Dendritic cell treated with granulocyte-macrophage colony-stimulating factor and Interleukin-4, amounts not matched to agents 40 ng/mL and 50 ng/mL, for 4 days (primary cell): Measurements from ENCODE around the gene ATP11A.

Experiments
- H3K27ac Mint-ChIP-seq: one replicate; pipeline ENCODE4 v1.8.0; 2022; ENCODE audit warnings: mild to moderate bottlenecking, mixed read lengths
- H3K27me3 Mint-ChIP-seq: one replicate; pipeline ENCODE4 v1.8.0; 2022; ENCODE audit warnings: mild to moderate bottlenecking, mixed read lengths
- H3K36me3 Mint-ChIP-seq: one replicate; pipeline ENCODE4 v1.8.0; 2022; ENCODE audit warnings: low read depth, mixed read lengths
- H3K4me1 Mint-ChIP-seq: one replicate; pipeline ENCODE4 v1.8.0; 2022; ENCODE audit warnings: low read depth, mixed read lengths
- H3K4me3 Mint-ChIP-seq: one replicate; pipeline ENCODE4 v1.8.0; 2022; ENCODE audit warnings: mild to moderate bottlenecking, moderate library complexity, mixed read lengths
- H3K9me3 Mint-ChIP-seq: one replicate; pipeline ENCODE4 v1.8.0; 2022; ENCODE audit warnings: mixed read lengths
- intact Hi-C: fragments of 100-400 bp; cut with micrococcal nuclease; formaldehyde crosslinking; loops from one replicate; pipeline ENCODE4 v1.15.0; 2022

ATP11A gene

DNA sequence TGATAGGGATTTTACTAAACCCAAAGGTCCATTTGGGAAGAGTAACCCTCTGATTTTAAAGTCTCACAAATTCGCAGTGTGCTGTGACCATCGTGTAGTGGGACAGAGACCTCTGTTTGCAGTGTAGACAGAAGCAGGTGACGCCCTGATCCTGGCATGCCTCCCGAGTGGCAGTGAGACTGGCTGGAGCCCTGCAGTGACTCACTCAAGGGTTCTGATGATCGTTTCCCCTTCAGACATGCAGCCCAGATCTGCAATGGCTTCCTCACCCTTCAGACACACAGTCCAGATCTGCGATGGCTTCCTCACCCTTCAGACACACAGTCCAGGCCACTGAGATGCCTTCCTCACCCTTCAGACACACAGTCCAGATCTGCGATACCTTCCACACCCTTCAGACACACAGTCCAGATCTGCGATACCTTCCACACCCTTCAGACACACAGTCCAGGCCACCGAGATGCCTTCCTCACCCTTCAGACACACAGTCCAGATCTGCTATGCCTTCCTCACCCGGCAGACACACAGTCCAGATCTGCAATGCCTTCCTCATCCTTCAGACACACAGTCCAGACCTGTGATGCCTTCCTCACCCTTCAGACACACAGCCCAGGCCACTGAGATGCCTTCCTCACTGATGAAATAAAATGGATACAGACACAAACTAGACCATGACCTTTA lies 125.2 kb downstream of the ATP11A start:
- intact Hi-C loops: no loop called here
- H3K4me3 Mint-ChIP-seq: no peak overlapping the region
- H3K9me3 Mint-ChIP-seq: no peaks in the 10 kb centered on the region
- H3K36me3 Mint-ChIP-seq: peaks cover 98% of the 10 kb centered on the region
- no peak overlapping the region for H3K27ac Mint-ChIP-seq
- H3K27me3 Mint-ChIP-seq: no peaks in the 10 kb centered on the region
- H3K4me1 Mint-ChIP-seq: no peaks in the 10 kb centered on the region

DNA sequence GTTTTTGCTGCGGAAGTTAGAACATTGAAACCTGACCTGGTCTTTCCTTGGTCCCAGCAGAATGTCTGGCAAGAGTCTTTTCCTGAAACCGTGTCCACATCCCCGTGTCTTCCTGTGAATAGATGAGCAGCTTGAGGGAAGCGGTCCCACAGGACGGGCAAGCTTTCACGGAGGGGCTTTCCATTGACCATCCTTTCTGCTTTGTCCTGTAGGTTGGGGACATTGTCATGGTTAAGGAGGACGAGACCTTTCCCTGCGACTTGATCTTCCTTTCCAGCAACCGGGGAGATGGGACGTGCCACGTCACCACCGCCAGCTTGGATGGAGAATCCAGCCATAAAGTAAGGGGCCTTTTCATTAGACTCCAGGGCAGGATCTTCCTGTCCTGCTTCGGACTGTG lies 126.0 kb downstream of the ATP11A start:
- Mint-ChIP-seq H3K4me3 (no peak overlapping the region), H3K4me1 (no peaks in the 10 kb centered on the region), H3K36me3 (peaks cover 96% of the 10 kb centered on the region), H3K27me3 (no peaks in the 10 kb centered on the region), H3K9me3 (no peaks in the 10 kb centered on the region), H3K27ac (no peak overlapping the region)
- intact Hi-C loops: no loop called here

- Mint-ChIP-seq H3K27me3 (no peaks in the 10 kb centered on the region), H3K9me3 (no peaks in the 10 kb centered on the region), H3K27ac (no peak overlapping the region), H3K36me3 (peaks cover 91% of the 10 kb centered on the region), H3K4me3 (no peak overlapping the region), H3K4me1 (no peaks in the 10 kb centered on the region)
- intact Hi-C loops: no loop called here
These were observed 128.3 kb downstream of the ATP11A start for GRCh38 chr13:112818040-112818697.

DNA sequence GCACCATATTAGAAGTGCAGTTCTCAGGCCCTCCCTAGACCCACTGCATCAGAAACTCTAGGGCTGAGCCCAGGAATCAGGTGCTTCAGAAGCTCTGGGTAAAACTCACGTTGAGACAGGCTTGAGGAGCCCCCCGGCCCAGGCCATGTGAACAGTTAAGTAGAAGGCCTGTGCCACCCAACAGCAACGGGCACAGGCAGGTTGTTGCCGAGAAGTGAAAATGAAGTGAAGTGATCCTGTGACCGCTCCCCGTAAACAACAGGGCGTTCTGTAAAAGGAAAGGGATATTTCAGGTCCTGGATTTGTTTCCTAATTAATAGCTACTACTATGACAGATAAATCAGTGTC lies 128.8 kb downstream of the ATP11A start:
- Mint-ChIP-seq H3K27me3 (no peaks in the 10 kb centered on the region), H3K4me1 (no peaks in the 10 kb centered on the region), H3K36me3 (peaks cover 91% of the 10 kb centered on the region), H3K27ac (no peak overlapping the region), H3K4me3 (no peak overlapping the region), H3K9me3 (no peaks in the 10 kb centered on the region)
- intact Hi-C loops: no loop called here

GRCh38 chr13:112819111-112819510 lies 129.3 kb downstream of the ATP11A start:
- Mint-ChIP-seq H3K27me3 (no peaks in the 10 kb centered on the region), H3K36me3 (peaks cover 91% of the 10 kb centered on the region), H3K4me1 (no peaks in the 10 kb centered on the region)

DNA sequence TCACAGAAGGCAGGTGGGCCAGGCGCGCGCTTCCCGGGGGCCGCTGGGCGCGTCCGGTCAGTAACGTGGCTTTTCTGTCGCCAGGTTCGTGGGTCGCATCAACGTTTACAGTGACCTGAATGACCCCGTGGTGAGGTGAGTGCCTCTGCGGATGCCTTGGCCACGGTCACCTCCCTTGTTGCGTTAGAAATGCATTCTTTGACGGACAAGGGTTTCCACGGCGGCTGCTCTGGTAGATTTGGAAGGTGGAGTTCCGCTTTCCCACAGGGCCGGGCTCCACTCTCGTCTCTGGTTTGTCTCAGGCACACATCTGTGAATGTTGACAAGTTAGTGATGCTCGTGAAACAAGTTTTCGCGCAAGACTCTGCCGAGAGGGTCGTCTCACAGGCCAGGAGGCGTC lies 130.0 kb downstream of the ATP11A start:
- no peaks in the 10 kb centered on the region for H3K9me3 Mint-ChIP-seq
- H3K27me3 Mint-ChIP-seq: no peaks in the 10 kb centered on the region
- intact Hi-C loops: no loop called here
- no peak overlapping the region for H3K4me3 Mint-ChIP-seq
- H3K27ac Mint-ChIP-seq: no peak overlapping the region
- no peaks in the 10 kb centered on the region for H3K4me1 Mint-ChIP-seq
- peaks cover 91% of the 10 kb centered on the region for H3K36me3 Mint-ChIP-seq

More at GRCh38 chr13:112819111-112819510, 129.3 kb downstream of the ATP11A start:
- H3K27ac Mint-ChIP-seq: no peak overlapping the region
- no peaks in the 10 kb centered on the region for H3K9me3 Mint-ChIP-seq
- no peak overlapping the region for H3K4me3 Mint-ChIP-seq
- intact Hi-C loops: no loop called here

DNA sequence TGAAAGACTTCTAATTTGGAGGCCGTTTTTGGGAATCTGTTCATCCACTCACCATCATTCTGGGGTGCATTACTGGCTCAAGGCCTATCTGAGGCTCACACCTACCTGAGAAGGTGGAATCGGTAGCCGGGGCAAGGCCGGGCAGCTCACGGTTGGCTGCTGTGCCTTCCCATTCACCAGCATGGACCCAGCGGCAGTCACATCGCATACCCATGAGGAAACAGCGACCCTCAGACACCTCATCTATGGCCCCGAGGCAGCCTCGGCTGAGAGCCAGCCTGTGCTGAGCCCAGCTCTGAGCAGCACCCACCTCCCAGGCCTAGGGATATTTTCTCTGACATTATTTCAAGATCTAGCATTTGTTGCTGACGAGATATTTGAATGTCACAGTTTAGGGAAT lies 130.5 kb downstream of the ATP11A start:
- Mint-ChIP-seq H3K27ac (no peak overlapping the region), H3K27me3 (no peaks in the 10 kb centered on the region), H3K9me3 (no peaks in the 10 kb centered on the region), H3K4me1 (no peaks in the 10 kb centered on the region), H3K36me3 (peaks cover 91% of the 10 kb centered on the region), H3K4me3 (no peak overlapping the region)
- intact Hi-C loops: no loop called here

GRCh38 chr13:112821340-112822055 lies 131.7 kb downstream of the ATP11A start:
- Mint-ChIP-seq H3K27ac (no peak overlapping the region), H3K27me3 (no peaks in the 10 kb centered on the region), H3K4me1 (no peaks in the 10 kb centered on the region), H3K4me3 (no peak overlapping the region), H3K9me3 (no peaks in the 10 kb centered on the region), H3K36me3 (peaks cover 91% of the 10 kb centered on the region)
- intact Hi-C loops: no loop called here

DNA sequence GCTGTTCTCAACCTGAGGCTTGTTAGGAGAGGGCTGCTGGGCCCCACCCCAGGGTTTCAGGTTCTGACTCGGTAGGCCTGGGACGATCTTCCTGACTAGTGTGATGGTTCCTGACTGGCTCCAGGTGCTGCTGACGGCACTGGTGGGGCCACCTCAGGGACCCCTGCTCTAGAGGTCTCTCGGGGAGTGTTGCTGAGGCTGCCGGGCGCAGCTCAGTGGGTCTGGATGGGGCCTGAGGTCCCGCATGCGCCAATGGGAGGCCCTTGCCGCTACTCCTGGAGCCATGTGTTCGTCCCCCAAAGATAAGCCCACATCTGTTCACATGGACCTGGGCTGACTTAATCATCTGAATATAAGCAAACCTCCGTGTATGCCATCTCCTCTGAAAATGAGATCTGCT lies 133.0 kb downstream of the ATP11A start:
- Mint-ChIP-seq H3K36me3 (peaks cover 93% of the 10 kb centered on the region), H3K9me3 (no peaks in the 10 kb centered on the region), H3K27me3 (no peaks in the 10 kb centered on the region), H3K4me1 (no peaks in the 10 kb centered on the region), H3K4me3 (no peak overlapping the region), H3K27ac (no peak overlapping the region)
- intact Hi-C loops: no loop called here

DNA sequence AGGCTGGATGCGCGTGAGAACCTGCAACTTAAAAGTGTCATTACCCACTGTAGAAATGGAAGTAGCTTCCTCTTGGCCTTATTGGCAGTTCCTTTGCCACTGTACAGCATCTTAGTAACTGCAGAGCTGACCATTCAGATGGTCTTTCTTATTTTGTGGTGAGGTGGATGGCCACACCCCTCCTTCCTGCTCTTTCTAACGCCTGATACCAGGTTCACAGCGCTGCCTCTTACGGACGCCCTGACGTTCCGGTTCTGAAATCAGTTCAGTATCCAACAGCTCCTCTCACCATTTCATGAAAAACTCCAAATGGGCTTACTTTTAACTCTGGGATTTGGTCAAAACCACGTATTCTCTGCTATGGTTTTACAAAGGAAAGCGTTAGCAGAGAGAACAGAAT lies 134.6 kb downstream of the ATP11A start:
- H3K4me1 Mint-ChIP-seq: no peaks in the 10 kb centered on the region
- peaks cover 93% of the 10 kb centered on the region for H3K36me3 Mint-ChIP-seq
- no peaks in the 10 kb centered on the region for H3K9me3 Mint-ChIP-seq
- no peak overlapping the region for H3K4me3 Mint-ChIP-seq
- H3K27ac Mint-ChIP-seq: no peak overlapping the region
- intact Hi-C loops: no loop called here
- no peaks in the 10 kb centered on the region for H3K27me3 Mint-ChIP-seq

DNA sequence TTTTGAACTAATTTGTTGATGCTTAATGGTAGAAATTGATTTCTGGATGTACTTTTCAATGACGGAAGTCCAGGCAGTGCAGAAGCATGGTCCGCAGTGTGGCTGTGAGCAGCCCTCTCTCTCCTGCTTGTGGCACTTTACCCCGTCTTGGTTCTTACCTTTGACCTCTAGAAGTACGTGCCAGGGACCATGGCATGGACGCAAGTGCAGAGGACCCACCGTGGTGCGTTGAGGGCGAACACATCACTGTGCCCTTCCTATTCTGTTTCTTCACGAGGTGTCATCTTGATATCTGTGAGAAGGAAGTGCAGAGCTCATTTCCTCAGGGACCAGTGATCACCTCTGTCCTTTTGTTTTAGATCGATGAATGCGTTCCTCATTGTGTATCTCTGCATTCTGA lies 135.2 kb downstream of the ATP11A start:
- Mint-ChIP-seq H3K9me3 (no peaks in the 10 kb centered on the region), H3K27ac (no peak overlapping the region), H3K4me1 (no peaks in the 10 kb centered on the region), H3K4me3 (no peak overlapping the region), H3K27me3 (no peaks in the 10 kb centered on the region), H3K36me3 (peaks cover 89% of the 10 kb centered on the region)
- intact Hi-C loops: no loop called here

GRCh38 chr13:112825875-112826274 lies 136.0 kb downstream of the ATP11A start:
- Mint-ChIP-seq H3K36me3 (peaks cover 90% of the 10 kb centered on the region), H3K9me3 (no peaks in the 10 kb centered on the region), H3K27me3 (no peaks in the 10 kb centered on the region), H3K4me3 (no peak overlapping the region), H3K27ac (no peak overlapping the region), H3K4me1 (no peaks in the 10 kb centered on the region)
- intact Hi-C loops: no loop called here

DNA sequence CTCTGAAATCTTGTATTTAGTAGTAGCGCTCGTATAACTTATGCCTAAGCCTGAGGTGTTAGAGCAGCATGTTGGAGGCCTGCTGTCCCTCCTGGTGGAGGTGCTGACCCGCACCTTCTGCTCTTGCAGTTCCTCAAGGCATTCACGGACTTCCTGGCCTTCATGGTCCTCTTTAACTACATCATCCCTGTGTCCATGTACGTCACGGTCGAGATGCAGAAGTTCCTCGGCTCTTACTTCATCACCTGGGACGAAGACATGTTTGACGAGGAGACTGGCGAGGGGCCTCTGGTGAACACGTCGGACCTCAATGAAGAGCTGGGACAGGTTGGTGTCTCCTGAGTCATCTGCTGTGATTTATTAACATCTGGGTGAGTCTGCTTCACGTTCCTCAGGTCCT lies 136.7 kb downstream of the ATP11A start:
- no peaks in the 10 kb centered on the region for H3K4me1 Mint-ChIP-seq
- H3K9me3 Mint-ChIP-seq: no peaks in the 10 kb centered on the region
- H3K27ac Mint-ChIP-seq: no peak overlapping the region
- intact Hi-C loops: no loop called here
- H3K27me3 Mint-ChIP-seq: no peaks in the 10 kb centered on the region
- no peak overlapping the region for H3K4me3 Mint-ChIP-seq
- H3K36me3 Mint-ChIP-seq: peaks cover 95% of the 10 kb centered on the region

- H3K27me3 Mint-ChIP-seq: no peaks in the 10 kb centered on the region
- H3K27ac Mint-ChIP-seq: no peak overlapping the region
- H3K4me3 Mint-ChIP-seq: no peak overlapping the region
- intact Hi-C loops: no loop called here
- peaks cover 95% of the 10 kb centered on the region for H3K36me3 Mint-ChIP-seq
- no peaks in the 10 kb centered on the region for H3K4me1 Mint-ChIP-seq
- H3K9me3 Mint-ChIP-seq: no peaks in the 10 kb centered on the region
These were observed 138.4 kb downstream of the ATP11A start for GRCh38 chr13:112828082-112828699.
